Mucosa of descending colon (tissue), 3 donors: ENCODE data around the gene ETAA1. TPM values are rescaled to one million over a fixed set of nuclear protein-coding genes. Genes with fewer than 3 reads are reported as not detected.

ENCODE experiments used
- ATAC-seq: fragments of 200-7000 bp; cut with Tn5 transposase; one replicate; pipeline ENCODE4 v1.9.1; 2020; ENCODE audit warnings: mild to moderate bottlenecking, moderate library complexity
- DNase-seq, 3 donors: peaks; one replicate each; pipeline ENCODE4 v3.0.0-alpha.2; 2020
- H3K36me3 ChIP-seq: fragments of 200-600 bp; one replicate; pipeline ENCODE4 v1.8.0; 2021; ENCODE audit warnings: low read depth, mild to moderate bottlenecking
- H3K4me1 ChIP-seq: fragments of 200-600 bp; one replicate; pipeline ENCODE4 v1.8.0; 2021; ENCODE audit warnings: low read depth, mild to moderate bottlenecking
- H3K4me3 ChIP-seq: fragments of 200-600 bp; one replicate; pipeline ENCODE4 v1.8.0; 2021; ENCODE audit warnings: mild to moderate bottlenecking
- H3K9me3 ChIP-seq: fragments of 200-600 bp; one replicate; pipeline ENCODE4 v1.8.0; 2021; ENCODE audit warnings: mild to moderate bottlenecking
- intact Hi-C, 2 donors: fragments of 100-400 bp; cut with DNase I in 1 of 2; cut with micrococcal nuclease in 1 of 2; formaldehyde crosslinking; loops; one replicate each; pipeline versions ENCODE4 v1.11.0 to v1.11.1; 2022; cut with DNase I, micrococcal nuclease
- total RNA-seq, 3 donors: library from RNA; stranded (reverse); fragmentation: NEBNext Ultra II Directional in 2 of 3; extraction: Animal tissue kit (Norgen Biotek cat#: 25700) in 2 of 3; gene quantifications; one replicate each; pipeline versions ENCODE4 v1.2.1 to v1.2.4, GENCODE V29; 2021 to 2023
- TF ChIP-seq, protein P1 (sequence below): fragments of 200-600 bp; IDR thresholded peaks from one replicate; pipeline ENCODE4 v1.8.0; 2022; ENCODE audit warnings: antibody characterized with exemption, mild to moderate bottlenecking
- donor health status: DM: no; HTN: no; CAD: no; lungs with moderate emphysema.
- donor health status: DM: no; HTN: no; CAD: no.
- donor health status: DM: no; HTN: yes; CAD: no.

The ETAA1 gene
- total RNA-seq, 3 donors from 2014 or later, result 7.4 to 9.1 (median 8.8) TPM

DNA sequence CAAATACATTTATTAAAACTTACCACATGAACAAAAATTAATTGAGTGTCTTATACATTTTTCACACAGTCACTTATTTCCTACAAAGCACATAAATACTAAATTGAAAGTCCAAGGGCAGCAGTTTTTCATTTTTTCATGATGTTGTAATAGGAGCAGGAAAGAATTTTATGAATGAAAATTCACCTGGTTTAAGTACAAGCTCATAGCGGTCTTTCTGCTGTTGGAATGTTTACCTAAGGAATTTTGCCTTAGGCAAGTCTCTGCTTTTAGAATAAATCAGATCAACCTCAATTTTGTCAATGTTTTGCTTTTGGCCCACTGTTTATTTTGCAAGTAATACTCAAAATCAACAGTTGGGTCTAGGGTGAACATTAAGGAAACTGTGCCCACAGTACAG, 40.0 kb downstream of the ETAA1 start:
- ATAC-seq, result no peak
- Histone ChIP-seq H3K9me3 (no peaks in the 10 kb centered on the region), H3K36me3 (no peaks in the 10 kb centered on the region), H3K4me3 (no peak overlapping the region), H3K4me1 (no peaks in the 10 kb centered on the region)
- TF ChIP-seq, protein P1, sequence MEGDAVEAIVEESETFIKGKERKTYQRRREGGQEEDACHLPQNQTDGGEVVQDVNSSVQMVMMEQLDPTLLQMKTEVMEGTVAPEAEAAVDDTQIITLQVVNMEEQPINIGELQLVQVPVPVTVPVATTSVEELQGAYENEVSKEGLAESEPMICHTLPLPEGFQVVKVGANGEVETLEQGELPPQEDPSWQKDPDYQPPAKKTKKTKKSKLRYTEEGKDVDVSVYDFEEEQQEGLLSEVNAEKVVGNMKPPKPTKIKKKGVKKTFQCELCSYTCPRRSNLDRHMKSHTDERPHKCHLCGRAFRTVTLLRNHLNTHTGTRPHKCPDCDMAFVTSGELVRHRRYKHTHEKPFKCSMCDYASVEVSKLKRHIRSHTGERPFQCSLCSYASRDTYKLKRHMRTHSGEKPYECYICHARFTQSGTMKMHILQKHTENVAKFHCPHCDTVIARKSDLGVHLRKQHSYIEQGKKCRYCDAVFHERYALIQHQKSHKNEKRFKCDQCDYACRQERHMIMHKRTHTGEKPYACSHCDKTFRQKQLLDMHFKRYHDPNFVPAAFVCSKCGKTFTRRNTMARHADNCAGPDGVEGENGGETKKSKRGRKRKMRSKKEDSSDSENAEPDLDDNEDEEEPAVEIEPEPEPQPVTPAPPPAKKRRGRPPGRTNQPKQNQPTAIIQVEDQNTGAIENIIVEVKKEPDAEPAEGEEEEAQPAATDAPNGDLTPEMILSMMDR, result no peak
- intact Hi-C loops, result no loop called here
- no peak for DNase-seq

DNA sequence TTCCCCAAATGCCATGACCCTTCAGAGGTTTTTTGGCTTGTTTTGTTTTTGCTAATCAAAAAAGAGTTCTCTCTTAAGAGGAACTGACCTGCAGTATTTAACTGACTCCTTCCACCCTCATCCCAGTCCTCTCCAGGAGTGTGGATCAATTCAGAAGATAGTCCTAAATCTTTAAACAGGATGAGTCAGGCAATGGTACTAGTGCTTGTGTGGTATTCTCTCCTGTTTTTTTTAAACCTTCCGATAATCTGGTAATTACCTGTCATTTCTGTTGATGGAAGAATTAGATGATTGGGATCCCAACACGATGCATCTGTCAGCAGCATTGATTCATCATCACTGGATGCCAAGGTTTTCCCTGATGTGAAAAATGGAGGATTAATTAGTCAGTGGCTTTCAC, 41.2 kb downstream of the ETAA1 start:
- intact Hi-C loops, result no loop called here
- no peaks in the 10 kb centered on the region for H3K9me3 ChIP-seq
- H3K4me3 ChIP-seq, result no peak overlapping the region
- H3K36me3 ChIP-seq, result no peaks in the 10 kb centered on the region
- ATAC-seq, result no peak
- TF ChIP-seq, protein P1, result no peak
- H3K4me1 ChIP-seq, result no peaks in the 10 kb centered on the region
- no peak for DNase-seq

GRCh38 chr2:67445652-67446268, 48.6 kb downstream of the ETAA1 start:
- ATAC-seq (no peak), DNase-seq (no peak)
- Histone ChIP-seq H3K9me3 (no peaks in the 10 kb centered on the region), H3K4me1 (no peaks in the 10 kb centered on the region), H3K4me3 (no peak overlapping the region), H3K36me3 (no peaks in the 10 kb centered on the region)
- TF ChIP-seq, protein P1, result no peak
- intact Hi-C loops, result no loop called here

GRCh38 chr2:67446491-67446911, 49.4 kb downstream of the ETAA1 start:
- ATAC-seq (peak; percentile 80), DNase-seq (no peak)
- intact Hi-C loops, result no loop called here
- TF ChIP-seq, protein P1, result no peak
- Histone ChIP-seq H3K36me3 (no peaks in the 10 kb centered on the region), H3K4me1 (no peaks in the 10 kb centered on the region), H3K4me3 (no peak overlapping the region), H3K9me3 (no peaks in the 10 kb centered on the region)

DNA sequence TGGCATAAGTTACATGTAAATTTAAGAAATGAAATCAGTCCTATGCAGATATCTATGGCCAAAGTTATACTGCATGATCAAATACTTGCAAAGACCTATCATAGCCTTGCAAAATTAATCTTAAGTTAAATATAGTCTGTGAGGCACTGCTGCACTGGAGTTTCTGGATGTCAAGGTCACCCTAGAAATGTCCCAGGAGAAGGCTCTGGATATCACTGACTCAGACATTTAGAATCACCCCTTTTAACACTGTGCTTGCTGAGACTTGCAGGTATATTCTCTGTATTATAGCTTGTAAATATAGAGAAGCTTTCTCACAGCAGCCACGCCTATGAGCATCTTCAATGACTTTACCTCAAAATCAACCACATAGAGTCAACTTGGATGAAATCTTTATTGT, 51.5 kb downstream of the ETAA1 start:
- DNase-seq, result no peak
- ATAC-seq, result no peak
- intact Hi-C loops, result no loop called here

More for the DNA sequence above, 51.5 kb downstream of the ETAA1 start:
- Histone ChIP-seq H3K4me3 (no peak overlapping the region), H3K9me3 (no peaks in the 10 kb centered on the region), H3K4me1 (no peaks in the 10 kb centered on the region), H3K36me3 (no peaks in the 10 kb centered on the region)
- TF ChIP-seq, protein P1, result no peak
